Measurements from ENCODE around the gene ZNF177.

GRCh38 chr19:9329999-9330398, 32.8 kb upstream of the ZNF177 start:
- TF ChIP-seq CTCF (IDR thresholded peaks at IDR 0.05) (no peak), POLR2A (IDR thresholded peaks at IDR 0.05) (no peak)
